Liver (tissue), 9 donors: ENCODE results near the gene AGBL4. TPM values are rescaled to one million over a fixed set of nuclear protein-coding genes. Genes with fewer than 3 reads are reported as not detected.

Experiments used
- DNase-seq: peaks from one replicate; pipeline ENCODE4 v3.0.0-alpha.2; 2017; ENCODE audit warnings: low spot score
- H3K27ac ChIP-seq, 2 donors: one replicate each; pipeline ENCODE4 v1.7.0; 2013; ENCODE audit warnings: inconsistent platforms in 2 of 2, low read length in 2 of 2, control low read depth in 1 of 2, low read depth in 1 of 2, mild to moderate bottlenecking in 1 of 2
- H3K27me3 ChIP-seq, 4 donors: one replicate each; pipeline versions ENCODE4 v1.6.1 to v1.7.0; 2013; ENCODE audit warnings: low read length in 3 of 4, inconsistent platforms in 1 of 4, mild to moderate bottlenecking in 1 of 4, moderate library complexity in 1 of 4; ENCODE audit not compliant: control insufficient read depth in 4 of 4, insufficient read depth in 4 of 4
- H3K36me3 ChIP-seq, 4 donors: one replicate each; pipeline versions ENCODE4 v1.6.1 to v1.7.0; 2013; ENCODE audit warnings: low read length in 3 of 4, mild to moderate bottlenecking in 3 of 4, low read depth in 1 of 4, moderate library complexity in 1 of 4; ENCODE audit not compliant: control insufficient read depth in 4 of 4, insufficient read depth in 3 of 4
- H3K4me1 ChIP-seq, 4 donors: one replicate each; pipeline versions ENCODE4 v1.6.1 to v1.7.0; 2013; ENCODE audit warnings: low read length in 3 of 4, mild to moderate bottlenecking in 3 of 4, moderate library complexity in 1 of 4; ENCODE audit not compliant: control insufficient read depth in 4 of 4, insufficient read depth in 4 of 4
- H3K4me3 ChIP-seq, 3 donors: one replicate each; pipeline versions ENCODE4 v1.6.1 to v1.7.0; 2013; ENCODE audit warnings: low read length in 3 of 3, control low read depth in 1 of 3, low read depth in 1 of 3, mild to moderate bottlenecking in 1 of 3
- H3K9ac ChIP-seq, 2 donors: one replicate each; pipeline ENCODE4 v1.7.0; 2013; ENCODE audit warnings: low read length in 2 of 2, mild to moderate bottlenecking in 2 of 2, moderate library complexity in 2 of 2, control low read depth in 1 of 2, low read depth in 1 of 2
- H3K9me3 ChIP-seq, 4 donors: one replicate each; pipeline versions ENCODE4 v1.6.1 to v1.7.0; 2013; ENCODE audit warnings: low read length in 3 of 4; ENCODE audit not compliant: control insufficient read depth in 4 of 4
- CTCF ChIP-seq: fragments of 150-350 bp; IDR thresholded peaks from 2 replicates; pipeline ENCODE4 v1.5.1; 2017; ENCODE audit warnings: improper control_type of control experiment, low read depth, low read length; ENCODE audit not compliant: missing input control
- EGR1 ChIP-seq, 2 donors: IDR thresholded peaks; 2 replicates each; pipeline ENCODE4 v1.6.1; 2016 to 2018; ENCODE audit warnings: antibody characterized with exemption in 2 of 2, low read depth in 2 of 2
- FOXA1 ChIP-seq: IDR thresholded peaks from 2 replicates; pipeline ENCODE4 v1.6.1; 2016; ENCODE audit warnings: antibody characterized with exemption
- FOXA2 ChIP-seq: IDR thresholded peaks from 2 replicates; pipeline ENCODE4 v1.6.1; 2016; ENCODE audit warnings: antibody characterized with exemption
- GABPA ChIP-seq, 2 donors: IDR thresholded peaks in 1 of 2; conservative IDR thresholded peaks in 1 of 2; 2 replicates each; pipeline ENCODE4 v1.6.1; 2016; ENCODE audit warnings: antibody characterized with exemption in 2 of 2, mild to moderate bottlenecking in 1 of 2, moderate library complexity in 1 of 2
- HNF4G ChIP-seq: IDR thresholded peaks from 2 replicates; pipeline ENCODE4 v1.6.1; 2016; ENCODE audit warnings: antibody characterized with exemption
- MAX ChIP-seq: IDR thresholded peaks from 2 replicates; pipeline ENCODE4 v1.6.1; 2016; ENCODE audit warnings: antibody characterized with exemption
- NR2F2 ChIP-seq: IDR thresholded peaks from 2 replicates; pipeline ENCODE4 v1.6.1; 2016; ENCODE audit warnings: antibody characterized with exemption
- RAD21 ChIP-seq, 2 donors: IDR thresholded peaks; 2 replicates each; pipeline ENCODE4 v1.6.1; 2016; ENCODE audit warnings: antibody characterized with exemption in 2 of 2, mild to moderate bottlenecking in 2 of 2
- REST ChIP-seq: IDR thresholded peaks from 2 replicates; pipeline ENCODE4 v1.6.1; 2016; ENCODE audit warnings: antibody characterized with exemption, mild to moderate bottlenecking
- RXRA ChIP-seq, 2 donors: IDR thresholded peaks; 2 replicates each; pipeline ENCODE4 v1.6.1; 2017 to 2018; ENCODE audit warnings: antibody characterized with exemption in 2 of 2, mild to moderate bottlenecking in 1 of 2
- SP1 ChIP-seq: IDR thresholded peaks from 2 replicates; pipeline ENCODE4 v1.6.1; 2018; ENCODE audit warnings: antibody characterized with exemption, mild to moderate bottlenecking
- TAF1 ChIP-seq: conservative IDR thresholded peaks from 2 replicates; pipeline ENCODE4 v1.6.1; 2016; ENCODE audit warnings: antibody characterized with exemption, mild to moderate bottlenecking
- YY1 ChIP-seq: IDR thresholded peaks from 2 replicates; pipeline ENCODE4 v1.6.1; 2016; ENCODE audit warnings: antibody characterized with exemption, mild to moderate bottlenecking
- WGBS: extraction: QIAGEN DNeasy Blood & Tissue Kit; methylation state at CpG from one replicate; pipeline ENCODE4 v1.1.7; 2013; 5-methylcytosine and 5-hydroxymethylcytosine counted together
- polyA plus RNA-seq, 2 donors: library from polyadenylated mRNA; stranded (reverse) in 1 of 2; unstranded in 1 of 2; fragments of 200-250 nt in 1 of 2; fragments of >200 nt in 1 of 2; fragmentation: Nextera tagmentation in 1 of 2; extraction: Ambion mirVana in 1 of 2; gene quantifications; one replicate each; pipeline versions ENCODE4 v1.2.1 to v1.2.3, GENCODE V29; 2013 to 2015
- total RNA-seq, 2 donors: library from RNA; depleted of rRNA; stranded (reverse); fragments of >200 nt; gene quantifications; one replicate each; pipeline ENCODE4 v1.2.3, GENCODE V29; 2014
- TF ChIP-seq, protein P1 (sequence below): IDR thresholded peaks from 2 replicates; pipeline ENCODE4 v1.6.1; 2016; ENCODE audit warnings: antibody characterized with exemption
- TF ChIP-seq, protein P2 (sequence below): IDR thresholded peaks from 2 replicates; pipeline ENCODE4 v1.6.1; 2016; ENCODE audit warnings: antibody characterized with exemption
- donor health status: healthy.
- donor health status: healthy.
- donor health status: healthy.
- donor health status: healthy.
- donor health status: healthy.

AGBL4 gene
- total and polyA plus RNA-seq, 4 donors: 0.75 to 0.76 TPM; not detected in 2

GRCh38 chr1:49728377-49728776, 295.4 kb downstream of the AGBL4 start:
- WGBS: 48% methylated on average over 1 of the region's 1 CpG
- Histone ChIP-seq H3K27me3 (no peaks in the 10 kb centered on the region), H3K4me1 (no peaks in the 10 kb centered on the region), H3K9me3 (peaks cover 3 to 9% (median 5%) of the 10 kb centered on the region in 4 donors), H3K9ac (no peak overlapping the region), H3K4me3 (no peak overlapping the region), H3K27ac (no peak overlapping the region), H3K36me3 (no peaks in the 10 kb centered on the region)
- no peak for DNase-seq
- TF ChIP-seq RAD21 (IDR thresholded peaks at IDR 0.05): no peak
- no peak for TF ChIP-seq TAF1
- no peak for TF ChIP-seq SP1
- no peak for TF ChIP-seq FOXA2
- no peak for TF ChIP-seq MAX
- TF ChIP-seq CTCF: no peak
- TF ChIP-seq, protein P1, sequence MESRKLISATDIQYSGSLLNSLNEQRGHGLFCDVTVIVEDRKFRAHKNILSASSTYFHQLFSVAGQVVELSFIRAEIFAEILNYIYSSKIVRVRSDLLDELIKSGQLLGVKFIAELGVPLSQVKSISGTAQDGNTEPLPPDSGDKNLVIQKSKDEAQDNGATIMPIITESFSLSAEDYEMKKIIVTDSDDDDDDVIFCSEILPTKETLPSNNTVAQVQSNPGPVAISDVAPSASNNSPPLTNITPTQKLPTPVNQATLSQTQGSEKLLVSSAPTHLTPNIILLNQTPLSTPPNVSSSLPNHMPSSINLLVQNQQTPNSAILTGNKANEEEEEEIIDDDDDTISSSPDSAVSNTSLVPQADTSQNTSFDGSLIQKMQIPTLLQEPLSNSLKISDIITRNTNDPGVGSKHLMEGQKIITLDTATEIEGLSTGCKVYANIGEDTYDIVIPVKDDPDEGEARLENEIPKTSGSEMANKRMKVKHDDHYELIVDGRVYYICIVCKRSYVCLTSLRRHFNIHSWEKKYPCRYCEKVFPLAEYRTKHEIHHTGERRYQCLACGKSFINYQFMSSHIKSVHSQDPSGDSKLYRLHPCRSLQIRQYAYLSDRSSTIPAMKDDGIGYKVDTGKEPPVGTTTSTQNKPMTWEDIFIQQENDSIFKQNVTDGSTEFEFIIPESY: no peak
- TF ChIP-seq RXRA (IDR thresholded peaks at IDR 0.05): no peak

DNA sequence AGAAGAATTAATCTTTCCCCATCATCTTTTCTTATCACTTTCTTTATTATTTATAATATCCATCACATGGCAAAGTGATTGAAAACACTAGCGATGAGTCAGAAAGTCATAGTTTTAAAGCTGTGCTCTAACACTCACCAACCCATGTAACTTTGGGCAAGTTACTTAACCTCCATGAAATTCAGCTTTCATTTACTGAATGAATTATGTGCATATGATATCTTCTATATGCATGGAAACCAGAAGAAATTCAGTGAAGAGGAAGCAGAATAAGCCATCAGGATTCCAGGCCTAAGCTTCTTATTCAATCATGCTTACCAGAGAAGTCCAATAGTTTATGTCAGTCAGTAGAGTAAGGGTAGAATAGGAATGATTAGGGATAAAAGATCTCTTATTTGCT, 300.1 kb downstream of the AGBL4 start:
- Histone ChIP-seq H3K9me3 (no peaks in the 10 kb centered on the region), H3K4me3 (no peak overlapping the region), H3K27me3 (no peaks in the 10 kb centered on the region), H3K27ac (no peak overlapping the region), H3K4me1 (no peaks in the 10 kb centered on the region), H3K36me3 (no peaks in the 10 kb centered on the region), H3K9ac (no peak overlapping the region)
- DNase-seq: no peak
- 94% methylated on average over 1 of the region's 1 CpG for WGBS
- no peak for TF ChIP-seq FOXA1
- TF ChIP-seq, protein P2, sequence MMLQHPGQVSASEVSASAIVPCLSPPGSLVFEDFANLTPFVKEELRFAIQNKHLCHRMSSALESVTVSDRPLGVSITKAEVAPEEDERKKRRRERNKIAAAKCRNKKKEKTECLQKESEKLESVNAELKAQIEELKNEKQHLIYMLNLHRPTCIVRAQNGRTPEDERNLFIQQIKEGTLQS: no peak

DNA sequence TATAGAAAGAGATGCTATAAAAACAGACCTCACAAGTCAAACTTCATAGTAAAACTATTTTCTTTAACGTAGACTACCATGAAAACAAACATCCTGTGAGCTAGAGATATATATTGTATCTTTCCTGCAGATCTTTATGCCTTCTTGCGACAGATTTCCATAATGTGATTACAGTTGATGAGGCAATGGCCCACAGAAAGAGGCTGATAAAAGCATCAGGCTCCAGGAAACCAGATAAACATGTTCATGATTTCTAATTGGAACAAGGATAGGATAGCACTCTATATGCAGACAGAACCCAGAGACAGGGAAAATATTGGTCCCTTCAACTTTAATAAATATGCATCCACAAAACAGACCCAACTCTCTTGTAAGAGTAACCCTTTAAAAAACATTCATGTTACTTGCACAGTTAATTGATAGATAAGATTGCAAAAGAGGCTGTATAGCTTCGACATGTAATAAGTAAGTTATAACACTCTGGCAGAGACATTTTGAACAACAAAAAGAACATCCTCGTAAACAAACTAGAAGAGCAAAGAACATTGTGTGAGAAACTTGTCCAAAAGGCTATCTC, 329.4 kb downstream of the AGBL4 start:
- Histone ChIP-seq H3K9me3 (peaks cover 0 to 3% (median 0%) of the 10 kb centered on the region in 4 donors), H3K27me3 (no peaks in the 10 kb centered on the region), H3K4me1 (no peaks in the 10 kb centered on the region), H3K27ac (no peak overlapping the region), H3K36me3 (no peaks in the 10 kb centered on the region), H3K9ac (no peak overlapping the region), H3K4me3 (no peak overlapping the region)
- DNase-seq: no peak
- WGBS: 51% methylated on average over 4 of the region's 4 CpGs
- TF ChIP-seq FOXA1 (no peak), FOXA2 (no peak), NR2F2 (no peak), RAD21 (IDR thresholded peaks at IDR 0.05) (no peak), REST (no peak), RXRA (IDR thresholded peaks at IDR 0.05) (no peak), MAX (no peak), EGR1 (IDR thresholded peaks at IDR 0.05; ENCODE audit: low read depth in 2 of 2) (no peak), GABPA (IDR thresholded peaks at IDR 0.05 in 1 of 2, conservative IDR thresholded peaks at IDR 0.05 in 1 of 2) (no peak), HNF4G (no peak), SP1 (no peak), TAF1 (no peak), YY1 (no peak)
- TF ChIP-seq, protein P2: no peak
- TF ChIP-seq, protein P1: no peak
